ENCODE results near the gene NR1H4. TPM values are rescaled to one million over a fixed set of nuclear protein-coding genes. Genes with fewer than 3 reads are reported as not detected.

NR1H4 gene
- total and polyA plus RNA-seq, 2 of the 8 experiments (the other 6 are each of a cell fraction or from before 2014, with no cell fraction given) = not detected

- TF ChIP-seq ATF2 (IDR thresholded peaks at IDR 0.05; ENCODE audit: low read length) (no peak), E2F6 (IDR thresholded peaks at IDR 0.05) (no peak), CHD2 (IDR thresholded peaks at IDR 0.05; ENCODE audit: low read length) (no peak), POLR2AphosphoS5 (IDR thresholded peaks at IDR 0.05; ENCODE audit: low read depth, low read length) (no peak), ZNF274 (IDR thresholded peaks at IDR 0.05; ENCODE audit: borderline replicate concordance, extremely low read depth, low read length) (no peak), EZH2 (IDR thresholded peaks at IDR 0.05; ENCODE audit: low read depth, low read length, severe bottlenecking) (no peak)
These were observed 30.2 kb upstream of the NR1H4 start (continued) for GRCh38 chr12:100443434-100443833.

Data from H1 (cell line).